HG03378 (cell line): Measurements from ENCODE around the gene GRIN3B.

ENCODE experiments used
- ATAC-seq: cut with Tn5 transposase; IDR thresholded peaks from one replicate; pipeline ENCODE4 v1.9.1; 2021; ENCODE audit warnings: mild to moderate bottlenecking, moderate library complexity; ENCODE audit not compliant: unreplicated experiment

The GRIN3B gene

GRCh38 chr19:1055886-1056620 is 55.8 kb downstream of the GRIN3B start:
- ATAC-seq, result no peak

GRCh38 chr19:1057176-1057855 is 57.1 kb downstream of the GRIN3B start:
- no peak for ATAC-seq

- ATAC-seq, result no peak
These were observed 57.9 kb downstream of the GRIN3B start for GRCh38 chr19:1058112-1058511.
